H9 (cell line): Measurements from ENCODE around the gene LRRC17. TPM values are rescaled to one million over a fixed set of nuclear protein-coding genes. Genes with fewer than 3 reads are reported as not detected.

ENCODE experiments used
- DNase-seq: peaks from one replicate; pipeline ENCODE4 v3.0.0-alpha.2; 2017
- H2AFZ ChIP-seq: one replicate; pipeline ENCODE4 v1.6.1; 2013; ENCODE audit warnings: mild to moderate bottlenecking, low read length, control low read depth, moderate library complexity
- H2AK5ac ChIP-seq: 2 replicates; pipeline ENCODE4 v1.6.1; 2013; ENCODE audit warnings: low read length, control low read depth, mixed read lengths; ENCODE audit not compliant: insufficient read length
- H2BK120ac ChIP-seq: one replicate; pipeline ENCODE4 v1.6.1; 2013; ENCODE audit warnings: low read depth, mild to moderate bottlenecking, low read length, control low read depth, inconsistent platforms; ENCODE audit not compliant: poor library complexity, severe bottlenecking
- H2BK12ac ChIP-seq: 2 replicates; pipeline ENCODE4 v1.6.1; 2013; ENCODE audit warnings: low read length, control low read depth, mixed read lengths, low read depth; ENCODE audit not compliant: insufficient read length
- H2BK15ac ChIP-seq: 2 replicates; pipeline ENCODE4 v1.6.1; 2013; ENCODE audit warnings: low read depth, low read length, control low read depth
- H2BK20ac ChIP-seq: one replicate; pipeline ENCODE4 v1.6.1; 2013; ENCODE audit warnings: low read depth, mild to moderate bottlenecking, low read length, control low read depth, inconsistent platforms; ENCODE audit not compliant: poor library complexity, severe bottlenecking
- H2BK5ac ChIP-seq: 2 replicates; pipeline ENCODE4 v1.6.1; 2013; ENCODE audit warnings: low read length, control low read depth, mixed read lengths; ENCODE audit not compliant: insufficient read length
- H3K14ac ChIP-seq: 2 replicates; pipeline ENCODE4 v1.6.1; 2013; ENCODE audit warnings: low read length, control low read depth; ENCODE audit not compliant: insufficient read depth
- H3K18ac ChIP-seq: 2 replicates; pipeline ENCODE4 v1.6.1; 2013; ENCODE audit warnings: low read depth, mild to moderate bottlenecking, mixed read lengths, low read length, control low read depth; ENCODE audit not compliant: insufficient read length
- H3K23ac ChIP-seq: 2 replicates; pipeline ENCODE4 v1.6.1; 2013; ENCODE audit warnings: low read length, control low read depth, mixed read lengths, low read depth; ENCODE audit not compliant: insufficient read length
- H3K23me2 ChIP-seq: 2 replicates; pipeline ENCODE4 v1.6.1; 2013; ENCODE audit warnings: low read depth, mild to moderate bottlenecking, mixed read lengths, low read length, control low read depth; ENCODE audit not compliant: insufficient read length, poor library complexity, severe bottlenecking
- H3K27ac ChIP-seq: 2 replicates; pipeline ENCODE4 v1.5.1; 2013; ENCODE audit warnings: low read length, control low read depth, mixed read lengths, low read depth; ENCODE audit not compliant: insufficient read length
- H3K27me3 ChIP-seq: 2 replicates; pipeline ENCODE4 v1.6.1; 2013; ENCODE audit warnings: low read length, control low read depth, inconsistent platforms; ENCODE audit not compliant: insufficient read depth
- H3K4ac ChIP-seq: 2 replicates; pipeline ENCODE4 v1.6.1; 2013; ENCODE audit warnings: low read depth, mild to moderate bottlenecking, control low read depth, inconsistent platforms, low read length, moderate library complexity
- H3K4me1 ChIP-seq: 2 replicates; pipeline ENCODE4 v1.6.1; 2013; ENCODE audit warnings: low read length, control low read depth, inconsistent platforms; ENCODE audit not compliant: insufficient read depth
- H3K4me2 ChIP-seq: 2 replicates; pipeline ENCODE4 v1.6.1; 2013; ENCODE audit warnings: low read length, control low read depth, mixed read lengths; ENCODE audit not compliant: insufficient read length, insufficient read depth
- H3K56ac ChIP-seq: 2 replicates; pipeline ENCODE4 v1.6.1; 2013; ENCODE audit warnings: low read depth, mild to moderate bottlenecking, mixed read lengths, low read length, control low read depth; ENCODE audit not compliant: insufficient read length
- H3K79me1 ChIP-seq: 2 replicates; pipeline ENCODE4 v1.6.1; 2013; ENCODE audit warnings: low read depth, mild to moderate bottlenecking, moderate library complexity, low read length, control low read depth, inconsistent platforms; ENCODE audit not compliant: insufficient read depth, poor library complexity, severe bottlenecking
- H3K79me2 ChIP-seq: 2 replicates; pipeline ENCODE4 v1.6.1; 2013; ENCODE audit warnings: low read length, control low read depth, inconsistent platforms; ENCODE audit not compliant: insufficient read depth
- H3K9ac ChIP-seq: 2 replicates; pipeline ENCODE4 v1.6.1; 2013; ENCODE audit warnings: low read length, control low read depth, mixed read lengths; ENCODE audit not compliant: insufficient read length; ENCODE audit errors: extremely low read depth
- H3K9me3 ChIP-seq: one replicate; pipeline ENCODE4 v1.6.1; 2013; ENCODE audit warnings: low read depth, low read length, inconsistent platforms; ENCODE audit not compliant: control insufficient read depth
- H3T11ph ChIP-seq: one replicate; pipeline ENCODE4 v1.6.1; 2013; ENCODE audit warnings: mild to moderate bottlenecking, low read length, control low read depth, inconsistent platforms
- H4K20me1 ChIP-seq: one replicate; pipeline ENCODE4 v1.6.1; 2013; ENCODE audit not compliant: control insufficient read depth, insufficient read length, insufficient read depth
- H4K5ac ChIP-seq: 2 replicates; pipeline ENCODE4 v1.6.1; 2013; ENCODE audit warnings: low read depth, mild to moderate bottlenecking, mixed read lengths, low read length, control low read depth; ENCODE audit not compliant: insufficient read length
- H4K8ac ChIP-seq: replicated peaks from 2 replicates; pipeline ENCODE4 v1.6.1; 2013; ENCODE audit warnings: low read length, control low read depth, mixed read lengths, low read depth; ENCODE audit not compliant: insufficient read length
- H4K91ac ChIP-seq: 2 replicates; pipeline ENCODE4 v1.6.1; 2013; ENCODE audit warnings: low read depth, mild to moderate bottlenecking, moderate library complexity, mixed read lengths, low read length, control low read depth; ENCODE audit not compliant: insufficient read length
- H3K27ac Mint-ChIP-seq, 3 experiments: 2 replicates in 2 of 3; 3 replicates in 1 of 3; pipeline ENCODE4 v1.8.0; 2020 to 2021; ENCODE audit warnings: mixed read lengths in 3 of 3, mild to moderate bottlenecking in 1 of 3, moderate library complexity in 1 of 3
- H3K27me3 Mint-ChIP-seq: 2 replicates; pipeline ENCODE4 v1.8.0; 2021; ENCODE audit warnings: low read depth, mild to moderate bottlenecking, moderate library complexity, mixed read lengths
- H3K36me3 Mint-ChIP-seq, 3 experiments: 2 replicates in 2 of 3; 3 replicates in 1 of 3; pipeline ENCODE4 v1.8.0; 2020 to 2021; ENCODE audit warnings: low read depth in 3 of 3, mixed read lengths in 3 of 3; ENCODE audit not compliant: insufficient read depth in 1 of 3
- H3K4me1 Mint-ChIP-seq, 2 experiments: 2 replicates each; pipeline ENCODE4 v1.8.0; 2020; ENCODE audit warnings: mixed read lengths in 2 of 2
- H3K4me3 Mint-ChIP-seq, 2 experiments: 2 replicates in 1 of 2; 3 replicates in 1 of 2; pipeline ENCODE4 v1.8.0; 2020 to 2021; ENCODE audit warnings: mild to moderate bottlenecking in 2 of 2, mixed read lengths in 2 of 2, moderate library complexity in 1 of 2
- H3K9me3 Mint-ChIP-seq, 2 experiments: 2 replicates in 1 of 2; 3 replicates in 1 of 2; pipeline ENCODE4 v1.8.0; 2020; ENCODE audit warnings: mild to moderate bottlenecking in 2 of 2, mixed read lengths in 2 of 2, moderate library complexity in 1 of 2
- CTCF ChIP-seq: fragments of 200-600 bp; sonication (generic); conservative IDR thresholded peaks from 3 replicates; pipeline ENCODE4 v1.8.0; 2021; ENCODE audit warnings: antibody characterized with exemption, mild to moderate bottlenecking
- WGBS: extraction: QIAGEN DNeasy Blood & Tissue Kit; methylation state at CpG from one replicate; pipeline ENCODE4 v1.1.7; 2013; ENCODE audit warnings: missing lambda C conversion rate, low lambda C conversion rate, mixed read lengths; ENCODE audit not compliant: insufficient read length; ENCODE audit errors: extremely low coverage; 5-methylcytosine and 5-hydroxymethylcytosine counted together
- total RNA-seq: library from RNA; stranded (reverse); gene quantifications from 2 replicates; pipeline ENCODE4 v1.2.1, GENCODE V29; 2021

The LRRC17 gene
- total RNA-seq, 1 experiment from 2014 or later: 2.0 TPM

- H3K4me2 ChIP-seq: no peak overlapping the region
- WGBS: no CpG with 5 or more reads among the region's 5 CpGs
These were observed 13.4 kb downstream of the LRRC17 start for GRCh38 chr7:102925976-102926782.

More at GRCh38 chr7:102925976-102926782, 13.4 kb downstream of the LRRC17 start:
- Histone ChIP-seq H3K79me1 (no peaks in the 10 kb centered on the region), H4K5ac (no peak overlapping the region), H3T11ph (no peak overlapping the region), H3K14ac (no peak overlapping the region), H3K9me3 (no peaks in the 10 kb centered on the region), H3K56ac (no peak overlapping the region), H3K23ac (no peak overlapping the region), H3K4ac (no peak overlapping the region), H2AK5ac (no peak overlapping the region), H2BK120ac (no peak overlapping the region), H3K18ac (no peak overlapping the region), H2BK5ac (no peak overlapping the region), H2BK12ac (no peak overlapping the region), H4K20me1 (no peaks in the 10 kb centered on the region), H3K9ac (no peak overlapping the region), H3K79me2 (no peaks in the 10 kb centered on the region), H4K8ac (no peak overlapping the region), H3K27me3 (no peaks in the 10 kb centered on the region), H3K27ac (no peak overlapping the region), H2BK20ac (no peak overlapping the region), H3K23me2 (no peaks in the 10 kb centered on the region), H4K91ac (no peak overlapping the region), H2AFZ (no peak overlapping the region), H3K4me1 (no peaks in the 10 kb centered on the region; the same call in 1 of the 2 replicates), H2BK15ac (no peak overlapping the region)
- no peaks in the 10 kb centered on the region for H3K9me3 Mint-ChIP-seq
- peak overlapping the region in 1 of 3 experiments; percentile 10; a peak in 1 of 7 replicates for H3K27ac Mint-ChIP-seq
- H3K36me3 Mint-ChIP-seq: peaks cover 0 to 8% (median 0%) of the 10 kb centered on the region in 3 experiments; a peak in 2 of 7 replicates
- no peak overlapping the region for H3K4me3 Mint-ChIP-seq
- no peak for TF ChIP-seq CTCF
- H3K27me3 Mint-ChIP-seq: no peaks in the 10 kb centered on the region
- DNase-seq: no peak
- peaks cover 27 to 29% of the 10 kb centered on the region in 2 experiments for H3K4me1 Mint-ChIP-seq
